Frontal cortex (tissue), 4 donors: ENCODE results near the gene HVCN1. TPM values are rescaled to one million over a fixed set of nuclear protein-coding genes. Genes with fewer than 3 reads are reported as not detected.
A peak's percentile ranks its signal among the peaks of the same experiment; 100 is the strongest.
"Not testable (repeated sequence)": the region's sequence is repeated elsewhere in the genome, so short reads cannot be mapped to it uniquely, and the experiment has no call there.

Source experiments
- DNase-seq, 2 donors: peaks; one replicate each; pipeline ENCODE4 v3.0.0; 2012; ENCODE audit warnings: low spot score in 2 of 2
- FAIRE-seq: peaks from 2 replicates; lab custom pipeline; 2012; peaks lifted over from hg19 to GRCh38; lab: Jason Lieb, UNC
- total RNA-seq: library from RNA; depleted of rRNA; stranded (reverse); fragments of >200 nt; gene quantifications from one replicate; pipeline ENCODE4 v1.2.3, GENCODE V29; 2014
- donor health status: control.
- donor health status: control.
- donor health status: control.

HVCN1 gene
- total RNA-seq, 1 donor from 2014 or later, result 7.3 TPM

DNA sequence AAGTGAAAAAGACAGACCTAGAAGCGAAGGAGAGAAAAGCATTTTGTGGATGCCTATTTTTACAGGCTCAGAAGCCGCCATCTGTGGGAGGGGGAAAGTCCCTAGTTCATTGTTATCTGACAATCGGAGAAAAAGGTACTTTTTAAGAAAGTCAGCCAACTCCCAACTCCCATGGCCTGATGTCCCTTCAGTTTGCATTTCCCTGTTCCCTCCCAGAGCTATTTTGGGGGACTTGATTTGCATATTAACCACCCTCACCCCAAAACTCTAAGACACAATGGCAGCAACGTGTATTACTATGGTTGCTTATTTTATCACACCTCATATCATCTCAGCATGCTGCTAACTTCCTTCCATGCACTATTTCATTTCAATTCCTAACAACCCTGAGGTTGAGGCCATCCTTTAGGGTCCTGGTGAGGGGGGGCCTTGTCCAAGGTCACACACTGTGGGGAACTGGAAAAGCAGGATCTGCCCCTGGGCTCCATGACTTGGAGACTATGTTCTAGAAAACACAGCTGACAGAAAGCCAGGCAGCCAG, 18.7 kb downstream of the HVCN1 start:
- DNase-seq (no peak), FAIRE-seq (no peak)

DNA sequence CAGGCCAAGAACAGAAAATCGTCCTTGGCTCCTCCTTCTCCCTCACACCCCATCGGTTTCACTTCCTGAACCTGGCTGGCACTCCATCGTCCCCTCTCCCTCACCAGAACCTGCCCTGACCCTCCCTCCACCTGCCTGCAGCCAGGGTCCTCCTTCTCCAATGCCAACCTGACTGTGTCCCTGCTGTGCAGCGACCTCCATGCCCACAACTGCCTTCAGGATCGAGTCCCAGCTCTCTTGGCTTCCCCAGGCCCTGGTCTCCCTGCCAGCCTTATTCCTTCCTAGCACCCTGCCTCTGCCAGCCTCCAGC, 19.8 kb downstream of the HVCN1 start:
- no peak for FAIRE-seq
- DNase-seq, result no peak

DNA sequence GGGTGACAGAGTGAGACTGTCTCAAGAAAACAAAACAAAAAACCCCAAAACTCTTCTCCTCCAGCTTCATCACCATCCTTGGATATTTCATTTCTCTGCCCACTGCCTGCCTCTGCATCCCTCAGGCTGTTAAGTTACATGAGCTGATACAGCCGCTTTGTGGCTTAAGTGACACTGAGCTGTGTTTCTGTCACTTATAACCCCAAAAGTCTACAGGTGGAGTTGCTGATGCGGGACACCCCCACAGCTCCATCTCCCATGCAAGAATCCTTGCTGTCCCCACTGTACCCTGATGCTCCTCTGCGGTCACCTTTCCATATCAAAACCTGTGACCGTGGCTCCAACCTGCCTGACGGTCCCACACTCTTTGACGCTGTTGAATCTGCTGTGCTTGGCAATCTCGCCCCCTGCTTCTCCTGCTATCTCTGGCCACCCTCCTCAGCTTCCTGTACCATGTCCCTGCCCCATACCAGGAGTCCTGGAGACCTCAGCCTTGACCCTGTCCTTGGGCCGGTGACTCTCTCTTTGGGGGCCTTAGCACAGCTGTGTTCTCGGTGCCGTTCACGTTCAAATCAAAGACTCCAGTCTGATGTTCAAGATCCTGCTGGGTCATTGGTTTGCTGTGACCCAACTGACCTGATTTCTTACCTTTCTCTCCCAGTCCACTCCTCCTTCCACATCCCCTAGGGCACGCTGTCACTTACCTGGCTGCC, 20.3 kb downstream of the HVCN1 start:
- no peak for DNase-seq
- no peak for FAIRE-seq

DNA sequence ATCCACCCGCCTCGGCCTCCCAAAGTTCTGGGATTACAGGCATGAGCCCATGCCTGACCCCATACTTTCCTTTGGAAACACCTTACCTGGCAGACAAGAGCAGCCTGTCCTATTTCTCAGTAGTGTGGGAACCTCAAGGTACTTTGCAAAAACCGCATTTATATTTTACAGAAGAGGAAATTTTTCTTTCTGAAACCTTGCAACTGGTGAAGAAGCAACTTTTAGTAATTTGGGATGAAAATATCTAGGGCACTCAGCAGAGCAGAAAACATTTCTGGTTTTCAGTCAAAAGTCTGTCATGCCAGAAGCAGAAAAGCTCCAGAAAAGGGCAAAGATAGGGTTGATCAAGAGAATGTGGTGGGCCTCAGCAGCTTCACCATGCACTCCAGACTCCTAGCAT, 21.2 kb downstream of the HVCN1 start:
- no peak for DNase-seq

DNA sequence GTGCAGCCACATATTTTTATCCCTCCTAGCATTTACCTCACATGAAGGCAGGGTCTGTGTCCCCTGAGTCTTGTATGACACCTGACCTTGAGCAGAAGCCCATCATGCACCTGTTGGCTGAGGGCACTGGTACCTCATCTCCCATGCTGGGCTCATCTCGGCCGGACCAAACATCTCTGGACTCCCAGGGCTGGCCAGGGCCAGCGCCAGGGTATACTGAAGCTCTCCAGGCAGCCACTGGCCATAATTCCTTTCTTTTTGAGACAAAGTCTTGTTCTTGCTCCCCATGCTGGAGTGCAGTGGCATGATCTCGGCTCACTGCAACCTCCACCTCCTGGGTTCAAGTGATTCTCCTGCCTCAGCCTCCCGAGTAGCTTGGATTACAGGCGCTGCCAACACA, 22.0 kb downstream of the HVCN1 start:
- DNase-seq, result no peak
- FAIRE-seq, result no peak

More for the DNA sequence above, 21.2 kb downstream of the HVCN1 start:
- FAIRE-seq, result no peak

DNA sequence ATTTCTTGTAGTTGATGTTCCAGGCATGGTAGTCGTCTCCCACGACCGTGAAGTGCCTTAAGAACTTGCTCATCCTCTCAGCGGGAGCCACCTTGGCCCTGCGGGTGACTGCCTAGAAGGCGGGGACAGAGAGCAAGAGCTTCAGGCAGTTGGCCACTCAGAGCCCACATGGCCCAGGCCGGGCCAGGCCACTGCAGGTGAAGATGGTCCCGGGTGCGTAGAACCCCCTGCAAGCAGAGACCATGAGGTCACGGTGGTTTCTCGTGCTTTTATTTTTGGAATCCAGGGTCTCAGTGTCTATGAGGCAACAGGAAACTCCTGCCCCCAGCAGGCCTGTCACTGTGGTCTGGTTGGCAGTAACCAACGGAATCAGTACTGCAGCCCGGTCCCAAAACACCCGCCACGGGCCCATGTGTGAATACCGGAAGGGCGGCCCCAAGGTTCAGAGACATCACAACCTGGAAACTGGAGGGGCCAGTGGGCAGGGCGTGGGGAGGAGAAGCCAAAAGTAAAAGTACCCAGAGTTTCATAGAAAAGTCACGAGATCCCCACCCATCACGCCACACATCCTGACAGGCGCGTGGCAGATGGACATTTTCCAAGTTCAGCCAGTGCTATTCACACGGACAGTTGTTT, 27.5 kb downstream of the HVCN1 start:
- no peak for DNase-seq
- no peak for FAIRE-seq

DNA sequence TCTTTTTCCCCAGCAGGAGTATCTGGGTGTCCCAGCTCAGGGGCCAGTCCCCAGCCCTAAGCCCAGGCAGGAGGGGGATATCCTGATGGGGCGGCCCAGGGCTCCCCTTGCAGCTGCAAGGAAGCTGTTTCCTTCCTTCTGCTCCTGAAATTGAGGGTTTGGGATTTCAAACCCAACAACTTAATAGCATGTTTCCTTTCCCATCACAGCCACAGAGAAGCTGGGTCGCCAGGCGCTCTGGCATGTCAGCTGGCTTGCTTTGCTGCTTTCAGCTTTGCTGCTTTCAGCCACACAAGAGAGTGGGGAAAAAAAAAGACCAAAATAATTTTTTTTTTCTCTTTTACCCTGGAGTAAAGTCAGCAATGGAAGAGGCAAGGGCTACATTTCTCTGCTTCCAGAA, 30.0 kb downstream of the HVCN1 start:
- no peak for FAIRE-seq
- no peak for DNase-seq

DNA sequence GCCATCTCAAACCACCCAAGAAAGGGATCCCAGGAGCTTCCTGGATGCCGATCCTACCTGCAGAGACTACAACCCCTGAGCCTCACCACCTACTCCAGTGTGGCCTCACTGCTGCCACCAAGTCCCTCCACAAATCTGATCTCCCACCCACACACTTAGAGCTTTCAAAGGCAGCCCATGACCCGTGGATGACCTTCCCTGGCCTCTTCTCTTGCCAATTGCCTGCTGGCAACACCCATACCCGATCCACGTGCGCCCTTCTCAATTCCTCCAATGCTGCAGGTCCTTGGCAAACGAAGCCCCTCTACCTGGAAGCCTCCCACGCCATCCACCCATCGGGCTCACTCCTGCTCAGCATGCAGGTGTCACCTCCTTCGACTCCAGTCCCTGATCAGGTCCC, 30.7 kb downstream of the HVCN1 start:
- DNase-seq, result no peak
- no peak for FAIRE-seq

DNA sequence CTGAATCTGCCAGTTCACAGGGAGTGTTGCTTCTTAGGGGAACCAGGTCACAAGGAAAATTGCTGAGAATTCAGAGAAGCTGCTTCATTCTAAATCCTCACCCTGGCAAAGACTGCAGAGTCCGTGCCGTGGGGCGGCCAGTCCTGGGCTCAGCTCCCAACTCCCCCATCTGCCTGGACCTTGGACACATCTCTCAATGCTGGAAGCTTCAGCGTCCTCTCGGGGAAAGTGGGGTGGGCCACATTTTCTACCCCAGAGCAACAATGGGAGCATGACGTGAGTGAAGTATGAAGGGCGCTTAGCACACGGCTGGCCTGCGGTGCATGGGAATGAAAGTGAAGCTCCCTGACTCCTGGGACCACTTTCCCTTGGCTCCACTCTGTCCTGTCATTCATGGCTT, 31.2 kb downstream of the HVCN1 start:
- FAIRE-seq (no peak), DNase-seq (no peak)

DNA sequence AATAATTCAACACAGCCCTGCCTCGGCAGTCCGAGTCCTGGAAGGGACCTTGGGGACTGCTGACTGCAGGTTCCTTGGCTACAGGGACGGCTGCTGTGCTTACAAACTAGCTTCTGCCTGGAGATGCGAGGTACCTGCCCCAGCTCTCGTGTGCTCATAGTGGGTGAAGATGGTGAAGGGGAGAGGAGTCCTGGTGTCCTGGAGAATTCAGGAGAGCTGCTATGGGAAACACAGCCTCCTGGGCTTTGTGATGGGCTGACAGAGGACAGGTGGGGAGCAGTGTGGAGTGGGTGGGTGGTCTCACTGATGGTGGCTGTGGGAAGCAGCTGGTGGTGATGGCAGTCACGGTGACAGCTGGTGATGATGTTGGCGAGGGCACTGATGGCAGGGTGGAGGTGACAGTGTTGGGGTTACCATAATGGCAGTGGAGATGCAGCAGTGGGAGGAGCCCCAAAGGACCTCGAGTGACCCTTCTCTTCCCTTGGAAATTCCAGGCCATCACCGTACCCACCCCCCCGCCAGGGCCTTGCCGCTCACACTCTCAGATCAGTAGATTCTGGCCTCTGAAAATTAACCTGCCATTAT, 32.8 kb downstream of the HVCN1 start:
- FAIRE-seq (no peak), DNase-seq (no peak)

DNA sequence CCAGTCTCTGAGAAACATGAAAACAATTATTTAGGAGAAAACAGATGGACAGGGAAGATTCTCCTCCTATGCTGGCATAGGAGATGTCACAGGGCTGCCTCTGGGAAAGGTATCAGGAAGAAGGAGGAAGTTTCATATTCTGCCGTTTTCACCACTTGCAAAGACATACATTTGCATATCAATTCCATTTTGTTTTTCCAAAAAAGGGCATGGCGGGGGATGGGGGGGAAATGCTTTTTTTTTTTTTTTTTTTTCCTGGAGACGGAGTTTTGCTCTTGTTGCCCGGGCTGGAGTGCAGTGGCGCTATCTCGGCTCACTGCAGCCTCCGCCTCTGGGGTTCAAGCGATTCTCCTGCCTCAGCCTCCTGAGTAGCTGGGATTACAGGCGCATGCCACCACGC, 34.7 kb downstream of the HVCN1 start:
- not testable (repeated sequence) for FAIRE-seq, DNase-seq

DNA sequence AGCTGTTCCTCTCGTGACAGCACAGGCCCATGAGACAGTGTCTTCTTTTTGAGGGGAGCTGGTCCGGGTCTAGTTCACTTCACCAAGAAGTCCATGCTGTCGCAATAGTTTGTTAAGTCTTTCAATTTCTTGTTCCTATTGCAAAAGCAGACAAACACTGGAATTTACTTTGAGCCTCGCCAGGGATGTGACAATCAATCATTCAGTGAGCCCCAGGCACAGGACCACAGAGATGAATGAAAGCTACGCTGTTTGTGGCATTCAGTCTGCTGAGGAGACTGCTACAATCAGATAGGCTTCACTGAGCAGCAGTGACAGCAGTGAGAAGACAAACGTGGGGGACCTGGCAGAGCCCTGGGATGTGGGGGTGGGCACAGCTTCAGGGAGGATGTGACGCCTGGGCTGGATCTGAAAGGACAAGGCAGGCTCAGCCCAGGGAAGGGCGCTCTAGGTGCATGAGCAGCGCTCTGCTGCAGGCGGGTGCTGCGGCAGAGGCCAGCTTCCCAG, 39.5 kb downstream of the HVCN1 start:
- no peak for FAIRE-seq
- DNase-seq, result no peak

DNA sequence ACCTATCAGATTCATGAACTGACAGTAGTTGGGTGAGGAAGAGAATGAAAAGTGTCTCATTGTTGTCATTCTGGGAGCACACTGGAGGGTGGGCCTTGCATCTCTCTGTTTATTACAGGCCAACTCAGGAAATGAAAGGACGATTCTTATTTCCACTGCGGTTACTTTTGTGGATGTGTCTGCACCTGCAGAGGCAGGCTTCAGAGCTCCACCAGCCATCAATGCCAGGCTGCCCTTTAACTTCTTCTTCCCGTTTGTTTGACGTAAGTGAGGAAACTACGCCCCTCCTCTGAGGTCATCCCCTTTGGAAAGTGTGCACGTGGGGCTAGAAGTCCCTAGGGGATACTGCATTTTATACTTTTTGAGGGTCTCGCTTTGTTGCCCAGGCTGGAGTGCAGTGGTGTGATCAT, 41.3 kb downstream of the HVCN1 start:
- FAIRE-seq, result no peak
- DNase-seq, result no peak

DNA sequence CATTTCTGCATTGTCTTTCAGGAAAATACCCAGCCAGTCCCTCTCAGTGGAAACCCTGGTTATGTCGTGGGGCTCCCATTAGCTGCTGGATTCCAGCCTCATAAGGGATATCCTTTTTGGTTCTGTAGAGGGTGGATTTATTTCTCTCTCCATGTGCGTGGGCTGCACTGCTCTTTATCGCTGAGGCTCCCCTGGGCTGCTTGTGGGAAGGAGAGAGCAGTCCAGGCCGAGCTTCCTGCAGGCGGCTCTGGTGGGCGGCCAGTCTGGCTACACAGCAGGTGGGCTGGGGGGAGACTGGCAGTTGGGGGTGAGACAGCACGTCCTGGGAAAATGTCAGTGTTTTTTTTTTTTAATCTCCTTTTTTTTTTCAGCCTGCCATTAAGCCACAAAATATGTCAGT, 47.4 kb downstream of the HVCN1 start:
- no peak for FAIRE-seq
- DNase-seq, result no peak

DNA sequence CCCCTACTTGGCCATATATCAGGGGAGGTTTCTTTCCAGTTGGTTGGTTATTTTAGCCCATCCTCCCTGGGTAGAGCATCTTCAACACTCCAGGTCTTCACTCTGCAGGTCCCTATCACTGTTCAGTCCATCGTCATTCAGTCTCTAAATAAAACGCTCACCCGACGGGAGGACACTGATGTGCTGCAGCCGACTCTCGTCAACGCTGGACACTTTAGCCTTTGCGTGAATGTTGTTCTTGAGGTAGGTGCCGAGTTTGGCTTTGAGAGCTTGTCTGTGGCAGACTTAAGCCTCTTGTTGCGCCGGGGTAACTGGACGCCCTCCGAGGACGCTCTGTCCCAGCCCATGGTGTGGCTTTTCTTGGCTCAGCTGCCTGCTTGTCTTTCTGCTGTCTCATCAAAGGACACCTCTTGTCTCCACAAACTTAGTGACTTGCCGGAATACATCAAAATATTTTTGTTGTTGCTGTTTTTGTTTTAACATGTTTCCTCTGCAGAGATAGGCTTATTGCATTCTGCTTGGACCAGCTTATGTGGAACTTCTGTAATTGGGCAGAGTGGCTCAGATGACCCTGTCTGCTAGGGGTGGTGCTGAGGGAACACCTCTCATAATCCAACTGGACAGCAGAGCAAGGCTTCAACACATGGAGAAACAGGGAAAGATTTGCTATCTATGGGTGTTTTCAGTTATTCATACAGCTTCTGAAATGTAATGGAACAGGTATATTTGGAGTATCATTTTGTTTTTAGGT, 48.5 kb downstream of the HVCN1 start:
- no peak for FAIRE-seq
- DNase-seq, result no peak

DNA sequence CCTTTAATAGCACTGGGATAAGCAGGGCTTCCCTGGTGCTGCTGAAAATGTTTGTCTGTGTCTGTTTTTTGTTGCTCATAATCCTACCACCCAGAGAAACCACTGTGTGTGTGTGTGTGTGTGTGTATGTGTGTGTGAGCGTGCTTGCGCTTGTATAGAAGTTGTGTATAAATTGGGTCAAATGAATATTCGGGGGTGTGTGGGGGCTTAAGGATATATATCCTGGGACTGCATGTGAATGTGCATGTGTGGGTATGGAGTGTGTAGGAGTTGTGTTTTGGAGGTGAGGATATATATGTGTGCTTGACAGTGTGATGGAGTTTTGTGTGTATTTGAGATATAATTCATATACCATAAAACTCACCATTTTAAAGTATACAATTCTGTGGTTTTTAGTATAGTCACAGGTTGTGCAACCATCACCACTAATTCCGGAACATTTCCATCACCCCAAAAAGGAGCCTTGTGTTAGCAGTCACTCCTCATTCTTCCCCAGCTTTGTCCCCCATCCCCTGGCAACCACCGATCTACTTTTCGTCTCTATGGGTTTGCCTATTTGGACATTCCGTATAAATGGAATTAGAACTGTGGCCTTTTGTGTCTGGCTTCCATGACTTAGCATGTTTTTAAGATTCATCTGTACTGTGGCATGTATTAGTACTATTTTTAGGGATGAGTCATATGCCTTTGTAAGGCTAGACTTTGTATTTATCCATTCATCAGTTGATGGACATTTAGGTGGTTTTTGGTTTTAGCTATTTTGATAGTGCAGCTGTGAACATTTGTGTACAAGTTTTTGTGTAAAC, 49.4 kb downstream of the HVCN1 start:
- DNase-seq, result peak in 1 of 2 donors; percentile 32
- no peak for FAIRE-seq

DNA sequence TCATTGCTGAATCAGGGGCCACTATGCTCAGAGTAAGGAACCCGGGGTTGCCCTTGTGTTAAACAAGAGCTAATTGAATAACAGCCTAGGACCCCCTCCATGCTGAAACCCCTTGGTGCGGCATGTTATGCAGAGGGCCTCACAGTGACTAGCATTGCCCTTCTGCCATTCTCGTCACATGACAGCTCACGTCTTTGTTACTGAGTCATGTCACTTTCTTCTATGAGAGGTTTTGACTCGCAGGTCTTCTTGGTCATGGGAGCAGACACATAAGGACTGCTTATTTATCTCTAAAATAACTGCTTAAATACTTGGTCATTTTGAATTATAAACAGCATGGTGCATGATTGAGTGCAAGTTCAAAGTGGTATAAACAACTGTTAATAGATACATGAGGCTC, 50.1 kb downstream of the HVCN1 start:
- no peak for DNase-seq
- no peak for FAIRE-seq

DNA sequence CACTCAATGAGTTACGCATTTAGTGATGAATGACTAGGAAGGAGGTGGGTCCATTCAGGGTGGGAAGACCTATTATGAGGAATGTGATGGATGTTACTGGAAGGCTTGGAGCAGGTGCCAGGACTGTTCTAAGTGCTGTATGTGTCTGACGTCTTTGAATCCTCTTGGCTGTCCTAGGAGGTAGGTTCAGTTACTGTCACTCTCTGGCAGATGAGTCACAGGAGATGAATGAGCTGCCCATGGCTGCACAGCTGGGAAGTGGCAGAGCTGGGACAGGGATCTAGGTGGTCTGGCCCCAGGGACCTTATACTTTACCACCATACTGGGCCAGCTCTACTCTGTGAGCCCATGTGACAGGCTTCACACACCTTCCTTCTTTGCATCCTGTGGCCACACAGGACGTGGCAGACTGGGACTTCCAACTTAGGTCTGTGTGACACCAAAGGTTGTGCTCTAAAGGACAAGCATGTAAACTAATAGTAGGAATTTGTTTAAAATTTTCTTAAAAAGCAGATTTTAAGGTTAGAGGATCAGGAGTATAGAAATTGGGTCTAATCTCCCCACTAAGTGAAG, 51.0 kb downstream of the HVCN1 start:
- FAIRE-seq, result no peak
- no peak for DNase-seq

DNA sequence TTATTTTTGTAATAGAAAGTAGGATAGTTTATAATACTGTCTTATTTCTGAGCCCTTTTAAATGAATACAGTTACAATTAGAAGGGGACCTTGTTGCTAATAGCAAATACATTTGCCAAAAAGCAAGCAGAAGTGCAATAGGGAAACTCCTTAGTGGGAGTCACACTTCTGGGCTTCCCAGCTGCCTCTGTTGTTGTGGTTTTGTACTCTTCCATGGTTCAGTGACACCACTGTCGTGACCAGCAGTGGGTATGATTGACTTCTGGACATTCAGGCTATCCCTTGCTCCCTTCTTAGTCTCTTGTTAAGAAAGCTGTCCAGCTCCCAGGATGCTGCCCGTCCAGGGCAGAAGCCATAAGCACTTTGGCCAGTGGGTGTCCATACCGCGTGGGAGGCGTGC, 52.4 kb downstream of the HVCN1 start:
- no peak for DNase-seq
- FAIRE-seq, result no peak
